Mucosa of rectum (tissue), 2 donors: ENCODE data around the gene ECM2.
"Not testable (repeated sequence)": the region's sequence is repeated elsewhere in the genome, so short reads cannot be mapped to it uniquely, and the experiment has no call there.

Experiments used
- H3K27ac ChIP-seq, 2 donors: one replicate each; pipeline ENCODE4 v1.7.0; 2013; ENCODE audit warnings: inconsistent platforms in 2 of 2, low read depth in 2 of 2, low read length in 2 of 2
- H3K27me3 ChIP-seq, 2 donors: one replicate each; pipeline ENCODE4 v1.7.0; 2013; ENCODE audit warnings: low read length in 2 of 2; ENCODE audit not compliant: control insufficient read depth in 2 of 2, insufficient read depth in 2 of 2
- H3K36me3 ChIP-seq, 2 donors: one replicate each; pipeline ENCODE4 v1.7.0; 2013; ENCODE audit warnings: low read length in 2 of 2; ENCODE audit not compliant: control insufficient read depth in 2 of 2, insufficient read depth in 2 of 2
- H3K4me1 ChIP-seq, 2 donors: one replicate each; pipeline ENCODE4 v1.7.0; 2013; ENCODE audit warnings: low read length in 2 of 2, mild to moderate bottlenecking in 1 of 2; ENCODE audit not compliant: control insufficient read depth in 2 of 2, insufficient read depth in 2 of 2
- H3K4me3 ChIP-seq, 2 donors: one replicate each; pipeline ENCODE4 v1.7.0; 2013; ENCODE audit warnings: low read length in 2 of 2
- H3K9ac ChIP-seq, 2 donors: one replicate each; pipeline ENCODE4 v1.7.0; 2013; ENCODE audit warnings: low read length in 2 of 2, low read depth in 1 of 2, mild to moderate bottlenecking in 1 of 2
- H3K9me3 ChIP-seq, 2 donors: one replicate each; pipeline ENCODE4 v1.7.0; 2013; ENCODE audit warnings: low read length in 2 of 2; ENCODE audit not compliant: control insufficient read depth in 2 of 2
- donor health status: healthy.
- donor health status: Normal muscosa, but diverticular disease.

ECM2 gene

GRCh38 chr9:92535940-92536850 is at the start of gene ECM2:
ECM2 (minus strand) TSS chr9:92535990; CDS start chr9:92522866, 13,124 bp downstream.
- H3K27ac ChIP-seq: no peak within 1 kb of the TSS

GRCh38 chr9:92576175-92576574 is 40.4 kb upstream of the ECM2 start:
- Histone ChIP-seq H3K36me3 (no peaks in the 10 kb centered on the region), H3K4me1 (no peaks in the 10 kb centered on the region), H3K27me3 (no peaks in the 10 kb centered on the region), H3K27ac (no peak overlapping the region), H3K9me3 (no peaks in the 10 kb centered on the region), H3K4me3 (no peak overlapping the region), H3K9ac (no peak overlapping the region)

More at GRCh38 chr9:92535940-92536850, at the start of gene ECM2:
- Histone ChIP-seq H3K9me3 (no peaks in the 10 kb centered on the region), H3K27me3 (no peaks in the 10 kb centered on the region), H3K4me3 (peak within 1 kb of the TSS in 1 of 2 donors; percentile 7), H3K9ac (no peak within 1 kb of the TSS), H3K4me1 (no peaks in the 10 kb centered on the region), H3K36me3 (no peaks in the 10 kb centered on the region)

- not testable (repeated sequence) for H3K27me3 ChIP-seq, H3K4me3 ChIP-seq, H3K36me3 ChIP-seq, H3K9ac ChIP-seq, H3K27ac ChIP-seq, H3K9me3 ChIP-seq, H3K4me1 ChIP-seq
Observed at GRCh38 chr9:92573612-92574011, 37.8 kb upstream of the ECM2 start.

- not testable (repeated sequence) for H3K36me3 ChIP-seq, H3K4me3 ChIP-seq, H3K27ac ChIP-seq
Observed at GRCh38 chr9:92571871-92572270, 36.1 kb upstream of the ECM2 start.

GRCh38 chr9:92564982-92565381 is 29.2 kb upstream of the ECM2 start:
- Histone ChIP-seq H3K4me1 (peaks cover 0 to 12% of the 10 kb centered on the region in 2 donors), H3K36me3 (no peaks in the 10 kb centered on the region), H3K4me3 (no peak overlapping the region), H3K9me3 (no peaks in the 10 kb centered on the region), H3K27ac (no peak overlapping the region), H3K27me3 (no peaks in the 10 kb centered on the region), H3K9ac (no peak overlapping the region)

More at GRCh38 chr9:92571871-92572270, 36.1 kb upstream of the ECM2 start:
- not testable (repeated sequence) for H3K4me1 ChIP-seq, H3K9ac ChIP-seq, H3K27me3 ChIP-seq, H3K9me3 ChIP-seq

GRCh38 chr9:92564504-92564903 is 28.7 kb upstream of the ECM2 start:
- Histone ChIP-seq H3K27ac (no peak overlapping the region), H3K4me3 (no peak overlapping the region), H3K4me1 (peaks cover 0 to 12% of the 10 kb centered on the region in 2 donors), H3K27me3 (no peaks in the 10 kb centered on the region), H3K9me3 (no peaks in the 10 kb centered on the region), H3K36me3 (no peaks in the 10 kb centered on the region), H3K9ac (no peak overlapping the region)

GRCh38 chr9:92563116-92564100 is 27.6 kb upstream of the ECM2 start:
- Histone ChIP-seq H3K36me3 (no peaks in the 10 kb centered on the region), H3K9me3 (no peaks in the 10 kb centered on the region), H3K9ac (no peak overlapping the region), H3K4me1 (peaks cover 0 to 12% of the 10 kb centered on the region in 2 donors), H3K4me3 (no peak overlapping the region), H3K27ac (peak overlapping the region; percentile 26 to 28), H3K27me3 (no peaks in the 10 kb centered on the region)

GRCh38 chr9:92562461-92562967 is 26.7 kb upstream of the ECM2 start:
- Histone ChIP-seq H3K4me1 (peaks cover 0 to 12% of the 10 kb centered on the region in 2 donors), H3K27me3 (no peaks in the 10 kb centered on the region), H3K27ac (peak overlapping the region in 1 of 2 donors; percentile 31), H3K36me3 (no peaks in the 10 kb centered on the region), H3K4me3 (no peak overlapping the region), H3K9me3 (no peaks in the 10 kb centered on the region), H3K9ac (no peak overlapping the region)

GRCh38 chr9:92561374-92562330 is 25.9 kb upstream of the ECM2 start:
- no peak overlapping the region for H3K9ac ChIP-seq
- H3K4me1 ChIP-seq: peaks cover 0 to 12% of the 10 kb centered on the region in 2 donors
- H3K9me3 ChIP-seq: no peaks in the 10 kb centered on the region
- no peaks in the 10 kb centered on the region for H3K27me3 ChIP-seq
- H3K4me3 ChIP-seq: no peak overlapping the region
- H3K27ac ChIP-seq: peak overlapping the region in 1 of 2 donors; percentile 40
- H3K36me3 ChIP-seq: no peaks in the 10 kb centered on the region
